CD4-positive, alpha-beta memory T cell (primary cell): ENCODE results near the gene RSPRY1. TPM values are rescaled to one million over a fixed set of nuclear protein-coding genes. Genes with fewer than 3 reads are reported as not detected.

Experiments
- CTCF ChIA-PET: fragments of 350-600 bp; sonication (Branson Sonifier 250); formaldehyde crosslinking; loops from one replicate; lab custom pipeline; 2021; ENCODE audit warnings: inconsistent platforms; ENCODE audit not compliant: partially characterized antibody; lab: Charles Lee
- POLR2A ChIA-PET: fragments of 350-600 bp; sonication (Branson Sonifier 250); formaldehyde crosslinking; loops from one replicate; lab custom pipeline; 2021; ENCODE audit not compliant: partially characterized antibody; lab: Charles Lee
- DNase-seq, 5 donors: peaks; one replicate each; pipeline versions ENCODE4 v3.0.0 to v3.0.0-alpha.2; 2020 to 2022; ENCODE audit warnings: mixed read lengths in 1 of 5
- H3K27ac ChIP-seq: one replicate; pipeline ENCODE4 v1.7.0; 2013; ENCODE audit warnings: low read depth, low read length
- H3K27me3 ChIP-seq: 2 replicates; pipeline ENCODE4 v1.7.0; 2013; ENCODE audit warnings: mild to moderate bottlenecking, low read length, moderate library complexity; ENCODE audit not compliant: insufficient read depth
- H3K36me3 ChIP-seq: 2 replicates; pipeline ENCODE4 v1.7.0; 2013; ENCODE audit warnings: mild to moderate bottlenecking, low read length, moderate library complexity; ENCODE audit not compliant: insufficient read depth
- H3K4me1 ChIP-seq: 2 replicates; pipeline ENCODE4 v1.7.0; 2013; ENCODE audit warnings: mild to moderate bottlenecking, low read length, moderate library complexity; ENCODE audit not compliant: insufficient read depth
- H3K4me3 ChIP-seq, 2 donors: one replicate each; pipeline ENCODE4 v1.7.0; 2013; ENCODE audit warnings: low read length in 2 of 2, mild to moderate bottlenecking in 1 of 2
- H3K9me3 ChIP-seq, 2 donors: one replicate each; pipeline ENCODE4 v1.7.0; 2013; ENCODE audit warnings: low read length in 2 of 2, control low read depth in 1 of 2; ENCODE audit not compliant: control insufficient read depth in 1 of 2
- H3K27ac Mint-ChIP-seq, 7 donors: one replicate each; pipeline ENCODE4 v1.8.0; 2020 to 2021; ENCODE audit warnings: mixed read lengths in 7 of 7, mild to moderate bottlenecking in 6 of 7, inconsistent platforms in 3 of 7, moderate library complexity in 3 of 7
- H3K27me3 Mint-ChIP-seq, 2 donors: one replicate each; pipeline ENCODE4 v1.8.0; 2020 to 2021; ENCODE audit warnings: mixed read lengths in 2 of 2
- H3K36me3 Mint-ChIP-seq, 2 donors: one replicate each; pipeline ENCODE4 v1.8.0; 2020 to 2021; ENCODE audit warnings: mixed read lengths in 2 of 2, inconsistent platforms in 1 of 2, mild to moderate bottlenecking in 1 of 2
- H3K4me1 Mint-ChIP-seq, 4 donors: one replicate each; pipeline ENCODE4 v1.8.0; 2020 to 2021; ENCODE audit warnings: mixed read lengths in 4 of 4, mild to moderate bottlenecking in 1 of 4
- H3K4me3 Mint-ChIP-seq, 8 donors: one replicate each; pipeline ENCODE4 v1.8.0; 2020 to 2021; ENCODE audit warnings: mixed read lengths in 8 of 8, mild to moderate bottlenecking in 7 of 8, moderate library complexity in 6 of 8, inconsistent platforms in 3 of 8
- H3K9me3 Mint-ChIP-seq, 8 donors: one replicate each; pipeline ENCODE4 v1.8.0; 2020 to 2021; ENCODE audit warnings: mixed read lengths in 8 of 8, mild to moderate bottlenecking in 5 of 8, inconsistent platforms in 3 of 8, moderate library complexity in 1 of 8
- intact Hi-C: fragments of 100-400 bp; cut with micrococcal nuclease; formaldehyde crosslinking; loops from one replicate; pipeline ENCODE4 v1.15.1; 2023
- polyA plus RNA-seq, 2 donors: library from polyadenylated mRNA; unstranded; fragments of 300-500 nt; fragmentation: Illumina TruSeq; gene quantifications; one replicate each; pipeline ENCODE4 v1.2.3, GENCODE V29; 2021
- total RNA-seq, 2 experiments: library from RNA; stranded (reverse); gene quantifications; one replicate each; pipeline ENCODE4 v1.2.3, GENCODE V29; 2021

The RSPRY1 gene
- total RNA-seq (10 to 100 TPM; 32.8 to 38.0 TPM), polyA plus RNA-seq (10 to 100 TPM; 28.5 to 34.0 TPM)

DNA sequence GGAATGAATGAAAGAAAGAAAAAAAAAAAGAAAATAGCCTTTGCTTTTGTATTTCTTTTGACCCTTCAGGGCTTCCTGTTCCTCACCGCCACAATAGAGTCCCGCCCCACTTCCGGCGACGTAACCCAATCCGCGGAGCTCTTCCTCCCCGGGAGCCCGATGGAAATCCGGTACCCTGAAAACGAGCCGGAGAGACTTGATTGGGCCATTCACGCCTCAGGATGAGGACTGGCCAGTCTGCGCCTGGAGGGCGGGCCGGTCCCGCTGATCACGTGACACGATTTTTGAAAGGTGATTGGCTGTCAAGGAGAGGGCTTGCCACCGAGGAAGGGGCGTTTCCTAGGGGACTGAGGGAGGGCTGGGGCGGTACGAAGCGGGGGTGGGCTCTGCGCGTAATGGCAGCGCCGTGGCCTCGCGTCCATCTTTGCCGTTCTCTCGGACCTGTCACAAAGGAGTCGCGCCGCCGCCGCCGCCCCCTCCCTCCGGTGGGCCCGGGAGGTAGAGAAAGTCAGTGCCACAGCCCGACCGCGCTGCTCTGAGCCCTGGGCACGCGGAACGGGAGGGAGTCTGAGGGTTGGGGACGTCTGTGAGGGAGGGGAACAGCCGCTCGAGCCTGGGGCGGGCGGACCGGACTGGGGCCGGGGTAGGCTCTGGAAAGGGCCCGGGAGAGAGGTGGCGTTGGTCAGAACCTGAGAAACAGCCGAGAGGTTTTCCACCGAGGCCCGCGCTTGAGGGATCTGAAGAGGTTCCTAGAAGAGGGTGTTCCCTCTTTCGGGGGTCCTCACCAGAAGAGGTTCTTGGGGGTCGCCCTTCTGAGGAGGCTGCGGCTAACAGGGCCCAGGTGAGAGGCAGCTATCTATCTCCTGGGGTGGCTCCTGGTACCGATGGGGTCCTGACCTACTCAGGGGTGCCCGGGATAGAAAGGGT, at the start of gene RSPRY1, which contains the start of gene PSME3IP1:
Gene RSPRY1, plus strand, starts transcription at position 385 of the 927 bp plus-strand sequence. CDS start 18,330 bp downstream, outside the sequence.
Gene PSME3IP1, minus strand, starts transcription at position 95 of the 927 bp plus-strand sequence. CDS start 12,185 bp downstream, outside the sequence.
- ChIA-PET CTCF (interaction anchor here (0.9 to 2.0 kb wide), 5 partner anchors 9 to 231 kb away, joined by 3 to 10 read pairs (median 3); partner anchors contain the start of genes ARL2BP and CPNE2), POLR2A (interaction anchor here (0.6 to 2.4 kb wide), 34 partner anchors 9 to 940 kb away, joined by 3 to 15 read pairs (median 4); partner anchors contain the start of genes ARL2BP, CIAPIN1, COQ9 and CPNE2)
- peak within 1 kb of the TSS; percentile 88 for H3K4me3 ChIP-seq
- peaks cover 36 to 60% (median 48%) of the 10 kb centered on the region in 4 donors for H3K4me1 Mint-ChIP-seq
- no peaks in the 10 kb centered on the region for H3K36me3 ChIP-seq
- intact Hi-C loops: loop anchor here (1.0 to 10.0 kb wide), 6 partner anchors 59 to 259 kb away; partner anchors contain the start of genes ARL2BP, CIAPIN1, COQ9 and HERPUD1
- peak within 1 kb of the TSS; percentile 95 to 99 (median 97) for H3K27ac Mint-ChIP-seq
- H3K9me3 Mint-ChIP-seq: no peaks in the 10 kb centered on the region
- H3K36me3 Mint-ChIP-seq: peaks cover 0 to 28% of the 10 kb centered on the region in 2 donors
- H3K27ac ChIP-seq: peak within 1 kb of the TSS; percentile 87
- peaks cover 45% of the 10 kb centered on the region for H3K4me1 ChIP-seq
- DNase-seq: peak; percentile 99 to 100 (median 100)
- H3K27me3 Mint-ChIP-seq: no peaks in the 10 kb centered on the region
- H3K4me3 Mint-ChIP-seq: peak within 1 kb of the TSS; percentile 97 to 99 (median 99)
- H3K9me3 ChIP-seq: no peaks in the 10 kb centered on the region
- no peaks in the 10 kb centered on the region for H3K27me3 ChIP-seq

DNA sequence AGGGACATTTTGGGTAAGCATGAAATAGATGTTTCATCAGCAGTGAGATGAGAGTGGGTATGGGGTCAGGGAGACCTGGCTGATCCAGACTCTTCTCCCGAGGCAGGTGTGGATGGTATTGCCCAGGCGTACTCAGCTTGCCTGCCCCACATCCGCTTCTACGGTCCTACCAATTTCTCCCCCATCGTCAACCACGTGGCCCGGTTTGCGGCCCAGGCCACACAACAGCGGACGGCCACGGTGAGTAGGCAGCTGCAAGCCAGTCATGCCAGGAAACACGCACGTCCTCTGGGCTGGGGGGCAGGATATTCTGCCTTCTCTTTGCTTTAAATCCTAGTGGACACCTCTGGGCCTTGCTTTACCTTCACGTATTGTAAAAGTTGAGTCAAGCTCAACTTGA, 49.1 kb upstream of the RSPRY1 start:
- ChIA-PET POLR2A (no interaction called here), CTCF (interaction anchor here (4.0 to 5.6 kb wide), 2 partner anchors 44 to 53 kb away, joined by 23 to 39 read pairs; partner anchors contain the start of gene CPNE2)
- Histone ChIP-seq H3K27ac (no peak overlapping the region), H3K4me3 (no peak overlapping the region), H3K9me3 (no peaks in the 10 kb centered on the region), H3K27me3 (no peaks in the 10 kb centered on the region), H3K36me3 (no peaks in the 10 kb centered on the region), H3K4me1 (peaks cover 69% of the 10 kb centered on the region)
- intact Hi-C loops: no loop called here
- Mint-ChIP-seq H3K27ac (peak overlapping the region; percentile 31 to 97 (median 46)), H3K4me1 (peaks cover 31 to 88% (median 65%) of the 10 kb centered on the region in 4 donors), H3K27me3 (no peaks in the 10 kb centered on the region), H3K9me3 (no peaks in the 10 kb centered on the region), H3K4me3 (peak overlapping the region in 1 of 8 donors; percentile 30), H3K36me3 (no peaks in the 10 kb centered on the region)
- no peak for DNase-seq

DNA sequence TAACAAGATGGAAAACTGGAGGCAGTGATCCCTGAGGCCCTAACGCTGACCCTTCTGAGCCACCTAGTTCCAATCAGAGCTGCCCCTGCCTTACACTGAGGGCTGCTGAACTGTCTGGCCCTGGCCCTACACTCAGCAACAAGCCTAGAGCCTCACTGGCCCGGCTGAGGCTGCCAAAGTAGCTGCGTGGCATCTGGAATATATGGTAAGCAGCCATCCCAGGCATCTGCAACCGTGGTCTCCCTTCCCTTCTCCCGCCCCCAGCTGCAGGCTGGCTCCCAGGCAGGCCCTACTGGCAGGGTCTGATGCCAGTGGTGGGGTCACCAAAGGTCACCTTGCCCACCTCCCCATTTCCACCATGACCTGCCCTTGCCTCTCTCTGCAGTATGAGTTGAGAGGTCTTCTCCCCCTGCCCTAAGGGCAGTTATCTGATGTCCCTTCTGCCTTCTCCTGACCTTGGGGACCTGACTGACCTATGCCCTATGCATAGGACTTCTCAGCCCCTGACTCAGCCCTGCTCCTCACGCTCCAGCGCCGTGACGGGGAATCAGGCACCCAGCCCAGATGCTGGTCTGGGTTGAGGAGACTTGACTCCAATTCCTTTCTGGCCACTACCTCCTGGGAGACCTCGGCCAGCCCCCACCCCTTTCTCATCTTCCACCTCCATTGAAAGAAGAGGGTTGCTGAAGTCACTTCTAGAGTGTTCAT, 48.4 kb upstream of the RSPRY1 start:
- Mint-ChIP-seq H3K36me3 (no peaks in the 10 kb centered on the region), H3K27ac (peak overlapping the region; percentile 48 to 85 (median 74)), H3K4me1 (peaks cover 36 to 88% (median 67%) of the 10 kb centered on the region in 4 donors), H3K27me3 (no peaks in the 10 kb centered on the region), H3K9me3 (no peaks in the 10 kb centered on the region), H3K4me3 (no peak overlapping the region)
- ChIA-PET POLR2A (interaction anchor here (0.5 kb wide), 1 partner anchor 10 kb away, joined by 3 read pairs; no protein-coding TSS in a partner anchor), CTCF (interaction anchor here (4.0 to 5.6 kb wide), 2 partner anchors 44 to 54 kb away, joined by 23 to 39 read pairs; partner anchors contain the start of gene CPNE2)
- Histone ChIP-seq H3K4me3 (no peak overlapping the region), H3K9me3 (no peaks in the 10 kb centered on the region), H3K4me1 (peaks cover 69% of the 10 kb centered on the region), H3K36me3 (no peaks in the 10 kb centered on the region), H3K27ac (no peak overlapping the region), H3K27me3 (no peaks in the 10 kb centered on the region)
- intact Hi-C loops: no loop called here
- no peak for DNase-seq

DNA sequence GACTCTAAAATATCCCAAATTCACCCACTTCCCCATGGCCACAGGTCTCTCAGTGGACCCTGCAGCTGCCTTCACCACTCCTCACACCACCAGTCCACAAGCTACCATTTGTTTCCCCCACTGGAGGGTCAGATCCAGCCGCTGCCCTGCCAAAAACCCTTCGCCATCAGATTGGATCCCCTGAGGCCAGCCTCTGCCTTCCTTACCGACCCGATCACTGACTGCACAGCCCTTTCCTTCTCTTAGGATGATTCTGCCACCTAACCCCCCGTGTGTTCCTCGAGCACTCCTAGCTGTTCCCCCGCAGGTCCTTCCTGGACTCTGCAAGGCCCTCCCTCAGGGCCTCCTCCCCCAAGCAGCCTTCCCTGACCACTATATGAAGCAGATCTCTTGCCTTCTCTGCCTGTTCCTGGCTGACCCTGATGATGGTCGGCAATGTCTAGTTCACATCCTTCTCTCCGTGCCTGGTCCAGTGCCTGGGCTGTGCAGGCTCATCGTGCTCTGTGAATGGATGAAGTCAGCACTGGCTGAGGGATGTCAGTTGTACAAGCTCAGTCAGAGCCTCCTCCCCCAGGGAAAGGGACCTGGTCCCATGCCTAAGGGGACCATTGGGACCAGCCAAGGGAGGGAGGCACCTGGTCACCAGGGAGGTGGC, 47.7 kb upstream of the RSPRY1 start:
- Mint-ChIP-seq H3K4me1 (peaks cover 36 to 86% (median 66%) of the 10 kb centered on the region in 4 donors), H3K27me3 (no peaks in the 10 kb centered on the region), H3K4me3 (peak overlapping the region in 2 of 8 donors; percentile 20 to 21), H3K9me3 (no peaks in the 10 kb centered on the region), H3K27ac (peak overlapping the region in 6 of 7 donors; percentile 62 to 85 (median 78)), H3K36me3 (no peaks in the 10 kb centered on the region)
- Histone ChIP-seq H3K4me1 (peaks cover 69% of the 10 kb centered on the region), H3K4me3 (no peak overlapping the region), H3K27ac (no peak overlapping the region), H3K36me3 (no peaks in the 10 kb centered on the region), H3K27me3 (no peaks in the 10 kb centered on the region), H3K9me3 (no peaks in the 10 kb centered on the region)
- ChIA-PET POLR2A (interaction anchor here (0.5 kb wide), 1 partner anchor 11 kb away, joined by 3 read pairs; no protein-coding TSS in a partner anchor), CTCF (interaction anchor here (5.6 kb wide), 1 partner anchor 45 kb away, joined by 39 read pairs; the partner anchor contains the start of gene CPNE2)
- no peak for DNase-seq
- intact Hi-C loops: no loop called here

DNA sequence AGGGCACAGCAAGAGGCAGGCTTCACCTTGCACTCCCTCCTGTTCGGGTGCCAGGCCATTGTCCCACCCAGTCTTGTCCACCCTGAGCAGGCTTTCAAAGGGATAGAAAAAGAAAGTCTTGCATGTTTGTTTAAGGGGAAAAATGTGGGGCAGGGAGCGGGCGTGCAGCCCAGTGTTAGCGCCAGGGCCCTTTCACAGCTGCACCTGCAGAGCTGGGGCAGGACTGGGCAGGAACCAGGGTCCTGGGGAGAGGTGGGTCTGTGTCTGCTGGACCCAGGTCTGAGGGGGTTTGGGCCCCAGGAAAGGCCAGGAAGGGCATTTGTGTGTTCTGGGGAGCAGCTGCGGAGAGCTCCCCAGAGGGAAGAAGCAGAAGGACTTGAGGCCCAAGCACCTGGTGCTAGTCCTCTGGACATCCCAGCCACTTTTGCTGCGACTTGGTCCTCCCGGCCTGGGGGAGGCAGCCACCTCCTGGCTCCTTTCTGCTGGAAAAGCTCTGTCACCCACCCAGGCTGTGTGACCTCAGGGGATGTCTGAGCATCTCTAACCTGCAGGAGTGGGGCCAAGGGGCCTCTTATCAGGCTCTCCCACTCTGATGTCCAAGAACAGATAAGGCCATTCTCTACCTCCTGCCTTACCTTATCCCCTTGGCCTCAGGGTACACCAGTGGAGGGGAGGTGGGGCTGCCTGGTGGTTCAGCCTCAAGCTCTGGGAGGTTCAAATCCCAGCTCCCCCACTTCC, 45.0 kb upstream of the RSPRY1 start:
- no peaks in the 10 kb centered on the region for H3K27me3 Mint-ChIP-seq
- H3K4me1 ChIP-seq: peaks cover 47% of the 10 kb centered on the region
- no peaks in the 10 kb centered on the region for H3K36me3 Mint-ChIP-seq
- no peak overlapping the region for H3K4me3 ChIP-seq
- peak overlapping the region in 6 of 7 donors; percentile 78 to 95 (median 92) for H3K27ac Mint-ChIP-seq
- no peaks in the 10 kb centered on the region for H3K27me3 ChIP-seq
- H3K4me1 Mint-ChIP-seq: peaks cover 23 to 67% (median 49%) of the 10 kb centered on the region in 4 donors
- no peak overlapping the region for H3K27ac ChIP-seq
- peak overlapping the region in 4 of 8 donors; percentile 69 to 85 (median 81) for H3K4me3 Mint-ChIP-seq
- POLR2A ChIA-PET: interaction anchor here (0.6 to 1.8 kb wide), 5 partner anchors 10 to 49 kb away, joined by 3 to 7 read pairs (median 4); partner anchors contain the start of gene CPNE2
- no peaks in the 10 kb centered on the region for H3K36me3 ChIP-seq
- H3K9me3 Mint-ChIP-seq: no peaks in the 10 kb centered on the region
- intact Hi-C loops: no loop called here
- CTCF ChIA-PET: interaction anchor here (0.7 to 2.5 kb wide), 4 partner anchors 11 to 57 kb away, joined by 3 to 13 read pairs (median 4); partner anchors contain the start of gene CPNE2
- H3K9me3 ChIP-seq: no peaks in the 10 kb centered on the region
- no peak for DNase-seq
